Hepatocyte (in vitro differentiated cells): Measurements from ENCODE around the gene ITGB8. TPM values are rescaled to one million over a fixed set of nuclear protein-coding genes. Genes with fewer than 3 reads are reported as not detected.

Experiments used
- DNase-seq: peaks from one replicate; pipeline ENCODE4 v3.0.0-alpha.2; 2016; ENCODE audit warnings: low spot score
- H2AFZ ChIP-seq: fragments of 200-600 bp; sonication (generic); 2 replicates; pipeline ENCODE4 v1.6.0; 2016; ENCODE audit warnings: antibody characterized with exemption, mild to moderate bottlenecking
- H3K27ac ChIP-seq: fragments of 200-600 bp; sonication (generic); 2 replicates; pipeline ENCODE4 v1.5.1; 2016; ENCODE audit warnings: mild to moderate bottlenecking
- H3K27me3 ChIP-seq: fragments of 200-600 bp; sonication (generic); 2 replicates; pipeline ENCODE4 v1.6.1; 2016
- H3K36me3 ChIP-seq: fragments of 200-600 bp; sonication (generic); replicated peaks from 2 replicates; pipeline ENCODE4 v1.5.1; 2016; ENCODE audit warnings: low read depth; ENCODE audit not compliant: insufficient read depth
- H3K4me1 ChIP-seq: fragments of 200-600 bp; sonication (generic); 2 replicates; pipeline ENCODE4 v1.5.1; 2016; ENCODE audit warnings: mild to moderate bottlenecking, moderate library complexity; ENCODE audit not compliant: insufficient read depth
- H3K4me2 ChIP-seq: fragments of 200-600 bp; sonication (generic); 2 replicates; pipeline ENCODE4 v1.6.0; 2016
- H3K4me3 ChIP-seq: fragments of 200-600 bp; sonication (generic); 2 replicates; pipeline ENCODE4 v1.5.1; 2016; ENCODE audit warnings: mild to moderate bottlenecking
- H3K79me2 ChIP-seq: fragments of 200-600 bp; sonication (generic); 2 replicates; pipeline ENCODE4 v1.6.0; 2017; ENCODE audit warnings: mild to moderate bottlenecking
- H3K9me2 ChIP-seq: fragments of 200-600 bp; sonication (generic); replicated peaks from 2 replicates; pipeline ENCODE4 v1.6.0; 2017; ENCODE audit warnings: mild to moderate bottlenecking; ENCODE audit not compliant: insufficient read depth
- H3K9me3 ChIP-seq: fragments of 200-600 bp; sonication (generic); 2 replicates; pipeline ENCODE4 v1.5.1; 2016; ENCODE audit warnings: low read depth, mild to moderate bottlenecking
- H4K20me1 ChIP-seq: fragments of 200-600 bp; sonication (generic); 2 replicates; pipeline ENCODE4 v1.6.0; 2016; ENCODE audit warnings: mild to moderate bottlenecking; ENCODE audit not compliant: insufficient read depth, poor library complexity, severe bottlenecking
- CTCF ChIP-seq: fragments of 200-600 bp; sonication (generic); IDR thresholded peaks from 2 replicates; pipeline ENCODE4 v1.5.1; 2016; ENCODE audit warnings: antibody characterized with exemption, mild to moderate bottlenecking; ENCODE audit not compliant: poor library complexity
- EZH2 ChIP-seq: fragments of 200-600 bp; sonication (generic); IDR thresholded peaks from 2 replicates; pipeline ENCODE4 v1.6.1; 2016; ENCODE audit warnings: antibody characterized with exemption, mild to moderate bottlenecking, borderline replicate concordance
- EZH2phosphoT487 ChIP-seq: fragments of 200-600 bp; sonication (generic); IDR thresholded peaks from one replicate; pipeline ENCODE4 v1.6.1; 2018; ENCODE audit warnings: antibody characterized with exemption, mild to moderate bottlenecking, low read depth, moderate library complexity; ENCODE audit not compliant: unreplicated experiment, severe bottlenecking
- WGBS: methylation state at CpG from one replicate; pipeline ENCODE4 v1.1.6; 2016; ENCODE audit warnings: low lambda C conversion rate; ENCODE audit errors: missing lambda C conversion rate; 5-methylcytosine and 5-hydroxymethylcytosine counted together
- polyA plus RNA-seq: library from polyadenylated mRNA; unstranded; fragments of >200 nt; fragmentation: Nextera tagmentation; extraction: Ambion mirVana; gene quantifications from 2 replicates; pipeline ENCODE4 v1.2.1, GENCODE V29; 2016
- total RNA-seq: library from RNA; depleted of rRNA; stranded (reverse); fragments of >200 nt; gene quantifications from 2 replicates; pipeline ENCODE4 v1.2.3, GENCODE V29; 2014

ITGB8 gene
- total and polyA plus RNA-seq, 2 experiments from 2014 or later: 7.2 to 37.0 TPM

GRCh38 chr7:20296901-20297300 lies 33.8 kb upstream of the ITGB8 start:
- WGBS: 74% methylated on average over 3 of the region's 3 CpGs
- H3K4me3 ChIP-seq: no peak overlapping the region
- TF ChIP-seq CTCF (no peak), EZH2phosphoT487 (no peak)
- no peaks in the 10 kb centered on the region for H3K4me1 ChIP-seq
- no peaks in the 10 kb centered on the region for H3K79me2 ChIP-seq
- no peak overlapping the region for H2AFZ ChIP-seq
- H3K4me2 ChIP-seq: no peak overlapping the region
- H3K27ac ChIP-seq: no peak overlapping the region
- no peaks in the 10 kb centered on the region for H3K36me3 ChIP-seq
- no peaks in the 10 kb centered on the region for H3K9me2 ChIP-seq
- no peak for DNase-seq
- no peaks in the 10 kb centered on the region for H3K27me3 ChIP-seq
- no peaks in the 10 kb centered on the region for H3K9me3 ChIP-seq
- no peaks in the 10 kb centered on the region for H4K20me1 ChIP-seq

GRCh38 chr7:20298486-20298901 lies 32.2 kb upstream of the ITGB8 start:
- Histone ChIP-seq H2AFZ (no peak overlapping the region), H3K79me2 (no peaks in the 10 kb centered on the region), H3K36me3 (no peaks in the 10 kb centered on the region), H3K27me3 (no peaks in the 10 kb centered on the region), H3K9me2 (no peaks in the 10 kb centered on the region), H3K27ac (no peak overlapping the region), H3K4me2 (no peak overlapping the region), H4K20me1 (no peaks in the 10 kb centered on the region), H3K9me3 (no peaks in the 10 kb centered on the region), H3K4me1 (no peaks in the 10 kb centered on the region), H3K4me3 (no peak overlapping the region)
- no peak for DNase-seq
- TF ChIP-seq EZH2phosphoT487 (no peak), CTCF (no peak), EZH2 (no peak)
- WGBS: 89% methylated on average over 1 of the region's 1 CpG

GRCh38 chr7:20299145-20299544 lies 31.6 kb upstream of the ITGB8 start:
- DNase-seq: no peak
- no peak overlapping the region for H3K4me3 ChIP-seq
- TF ChIP-seq EZH2phosphoT487 (no peak), CTCF (no peak), EZH2 (no peak)
- no peak overlapping the region for H3K4me2 ChIP-seq
- H3K79me2 ChIP-seq: no peaks in the 10 kb centered on the region
- no peak overlapping the region for H3K27ac ChIP-seq
- H4K20me1 ChIP-seq: no peaks in the 10 kb centered on the region
- no peaks in the 10 kb centered on the region for H3K36me3 ChIP-seq
- H2AFZ ChIP-seq: no peak overlapping the region
- WGBS: 91% methylated on average over 1 of the region's 1 CpG
- no peaks in the 10 kb centered on the region for H3K4me1 ChIP-seq
- H3K9me2 ChIP-seq: no peaks in the 10 kb centered on the region
- H3K27me3 ChIP-seq: no peaks in the 10 kb centered on the region
- no peaks in the 10 kb centered on the region for H3K9me3 ChIP-seq
